GM18868 (cell line): ENCODE measurements around the gene DNMT3B.
"Not testable (repeated sequence)": the region's sequence is repeated elsewhere in the genome, so short reads cannot be mapped to it uniquely, and the experiment has no call there.

Experiments
- ATAC-seq: cut with Tn5 transposase; IDR thresholded peaks from one replicate; pipeline ENCODE4 v1.9.1; 2021; ENCODE audit warnings: mild to moderate bottlenecking, moderate library complexity; ENCODE audit not compliant: unreplicated experiment

DNMT3B gene

GRCh38 chr20:32789896-32790750, 27.9 kb downstream of the DNMT3B start:
- peak; percentile 58 for ATAC-seq

DNA sequence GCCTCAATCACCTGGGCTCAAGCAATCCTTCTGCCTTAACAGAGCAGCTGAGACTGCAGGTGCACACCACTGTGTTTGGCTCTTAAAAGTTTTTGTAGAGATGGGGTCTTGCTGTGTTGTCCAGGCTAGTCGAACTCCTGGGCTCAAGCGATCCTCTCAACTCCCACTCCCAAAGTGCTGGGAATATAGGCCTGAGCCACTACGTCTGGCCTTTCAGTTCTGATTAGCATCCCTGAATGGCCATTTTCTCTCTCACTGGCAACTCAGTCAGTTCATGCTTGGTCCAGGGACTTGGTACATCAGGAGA, 28.5 kb downstream of the DNMT3B start:
- no peak for ATAC-seq

GRCh38 chr20:32792316-32792715, 30.1 kb downstream of the DNMT3B start:
- peak; percentile 85 for ATAC-seq

- ATAC-seq = no peak
Measured at GRCh38 chr20:32792731-32793458, 30.7 kb downstream of the DNMT3B start.

DNA sequence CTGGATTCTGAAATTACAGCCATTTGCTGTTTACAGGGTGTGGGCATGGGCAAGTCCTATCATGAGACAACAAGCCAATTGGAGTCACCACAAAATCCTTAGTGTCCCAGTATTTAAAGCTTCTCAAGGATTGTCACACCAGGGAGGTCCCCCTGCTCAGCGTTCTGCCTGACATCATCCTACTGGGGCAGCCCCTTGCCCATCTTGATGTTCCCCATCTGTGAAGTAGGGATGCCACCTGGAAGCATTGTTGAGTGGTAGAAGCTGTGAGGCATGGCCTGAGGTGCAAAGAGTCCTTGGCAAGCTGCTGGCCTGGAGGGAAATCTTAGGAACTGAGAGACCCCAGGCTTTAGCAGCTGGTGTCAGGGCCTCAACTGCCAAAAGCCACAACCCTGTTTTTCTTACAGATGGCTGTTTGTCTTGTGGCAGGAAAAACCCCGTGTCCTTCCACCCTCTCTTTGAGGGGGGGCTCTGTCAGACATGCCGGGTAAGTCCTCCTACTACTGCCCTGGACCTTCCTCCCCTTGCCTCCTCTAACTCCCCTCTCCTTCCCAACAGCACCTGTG, 34.3 kb downstream of the DNMT3B start:
- no peak for ATAC-seq

DNA sequence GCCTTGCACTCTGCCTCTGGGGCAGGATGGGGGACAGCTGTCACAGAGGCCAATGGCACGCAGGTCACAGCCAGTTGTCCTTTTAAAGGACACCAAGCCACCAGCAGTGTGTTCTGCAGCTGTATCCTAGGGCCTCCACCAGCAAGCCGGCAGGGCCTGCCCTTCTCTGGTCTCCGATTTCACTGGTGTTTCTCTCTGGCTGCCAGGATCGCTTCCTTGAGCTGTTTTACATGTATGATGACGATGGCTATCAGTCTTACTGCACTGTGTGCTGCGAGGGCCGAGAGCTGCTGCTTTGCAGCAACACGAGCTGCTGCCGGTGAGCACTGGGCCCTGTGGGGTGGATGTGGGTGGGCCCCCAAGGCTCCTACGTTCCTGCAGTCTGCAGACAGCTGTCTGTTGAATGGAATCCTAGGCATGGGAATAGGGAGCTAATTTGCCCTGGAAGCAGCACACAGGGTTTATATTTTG, 34.8 kb downstream of the DNMT3B start:
- no peak for ATAC-seq

- not testable (repeated sequence) for ATAC-seq
Measured at GRCh38 chr20:32797571-32797970, 35.4 kb downstream of the DNMT3B start.

DNA sequence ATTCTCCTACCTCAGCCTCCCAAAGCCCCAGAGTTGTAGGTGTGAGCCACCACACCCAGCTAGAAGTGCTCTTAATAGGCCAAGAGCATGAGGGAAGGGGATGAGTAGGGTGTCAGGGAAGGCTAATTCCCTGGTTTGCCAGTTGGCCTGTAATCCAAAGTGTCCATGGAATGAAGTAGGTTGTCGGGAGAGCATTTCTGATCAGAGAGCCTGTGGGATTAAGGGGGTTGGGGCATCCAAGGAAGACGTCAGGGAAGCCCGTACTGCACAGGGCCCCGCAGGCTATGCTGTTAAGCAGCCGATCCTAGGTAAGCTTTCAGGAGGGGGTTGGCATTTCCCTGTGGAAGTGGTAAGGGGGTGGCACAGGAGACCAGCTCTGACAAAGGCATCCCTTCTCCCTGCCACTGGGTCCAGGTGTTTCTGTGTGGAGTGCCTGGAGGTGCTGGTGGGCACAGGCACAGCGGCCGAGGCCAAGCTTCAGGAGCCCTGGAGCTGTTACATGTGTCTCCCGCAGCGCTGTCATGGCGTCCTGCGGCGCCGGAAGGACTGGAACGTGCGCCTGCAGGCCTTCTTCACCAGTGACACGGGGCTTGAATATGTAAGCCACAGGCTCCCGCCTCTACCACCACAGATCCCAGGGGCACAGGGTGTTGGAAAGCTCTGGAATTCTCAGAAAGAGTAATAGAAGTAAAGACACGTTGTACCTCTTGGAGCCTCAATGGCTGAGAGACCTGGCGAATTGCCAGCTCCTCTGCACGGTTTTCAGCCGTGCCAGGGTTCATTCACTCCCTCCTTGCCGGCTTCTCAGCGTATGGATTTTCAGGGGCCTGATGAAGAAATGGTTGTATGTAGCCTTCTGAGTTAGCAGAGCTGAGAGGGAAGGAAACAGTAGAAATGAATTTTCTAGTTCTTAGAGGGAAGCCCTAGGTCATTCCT, 36.1 kb downstream of the DNMT3B start:
- no peak for ATAC-seq

- ATAC-seq = no peak
Measured at GRCh38 chr20:32803092-32803491, 40.9 kb downstream of the DNMT3B start.

DNA sequence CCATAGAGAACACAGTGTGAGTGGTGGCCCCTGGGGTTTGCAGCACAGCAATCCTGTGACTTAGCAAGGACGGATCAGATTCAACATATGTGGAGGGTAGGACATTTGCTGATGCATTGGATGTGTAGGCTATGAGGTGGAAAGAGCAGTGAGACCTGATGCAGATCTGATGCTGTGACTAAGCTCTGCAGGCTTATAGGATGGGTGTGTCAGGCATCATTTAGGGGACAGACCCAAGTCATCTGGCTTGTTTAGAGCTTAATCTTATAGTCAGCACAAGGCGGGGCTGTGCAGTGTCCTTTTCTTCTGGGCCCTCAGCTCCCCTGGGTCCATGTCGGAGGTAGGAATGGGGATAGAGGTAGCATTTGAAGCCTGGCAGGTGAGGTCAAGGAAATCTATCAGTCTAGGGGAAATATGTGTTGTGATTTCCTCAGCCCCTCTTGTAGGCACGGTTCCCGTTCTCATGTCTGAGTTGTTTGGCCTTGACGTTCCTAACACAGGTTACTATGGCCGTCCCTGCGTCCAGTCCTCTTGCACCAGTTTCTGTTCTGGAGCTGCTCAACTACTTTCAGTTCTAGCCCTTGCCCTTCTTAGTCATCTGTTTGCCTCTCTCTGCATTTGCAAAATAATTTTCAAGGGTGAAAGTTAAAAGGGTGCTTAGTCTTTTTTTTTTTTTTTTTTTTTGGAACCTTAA, 42.0 kb downstream of the DNMT3B start:
- ATAC-seq = no peak

DNA sequence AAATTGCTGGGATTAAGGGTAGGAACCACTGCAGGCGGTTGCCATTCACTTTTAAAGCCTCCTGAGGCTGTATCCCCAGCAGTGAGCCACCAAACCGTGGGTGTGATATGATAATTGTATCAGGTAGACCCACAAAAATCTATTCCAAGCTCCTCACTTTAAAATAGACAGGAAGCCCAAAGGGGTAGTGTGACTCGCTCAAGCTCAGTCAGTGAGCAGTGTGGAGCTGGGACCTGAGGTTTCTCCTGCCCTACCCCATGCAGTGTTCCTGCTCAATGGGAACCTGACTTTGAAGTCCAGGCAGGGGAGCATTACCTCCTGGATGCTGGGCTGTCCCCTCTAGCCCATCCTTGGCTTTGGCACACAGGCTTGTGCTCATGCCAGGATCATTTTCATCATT, 42.6 kb downstream of the DNMT3B start:
- ATAC-seq = no peak

GRCh38 chr20:32805721-32806120, 43.5 kb downstream of the DNMT3B start:
- ATAC-seq = no peak

- no peak for ATAC-seq
Measured at GRCh38 chr20:32806356-32806755, 44.2 kb downstream of the DNMT3B start.

DNA sequence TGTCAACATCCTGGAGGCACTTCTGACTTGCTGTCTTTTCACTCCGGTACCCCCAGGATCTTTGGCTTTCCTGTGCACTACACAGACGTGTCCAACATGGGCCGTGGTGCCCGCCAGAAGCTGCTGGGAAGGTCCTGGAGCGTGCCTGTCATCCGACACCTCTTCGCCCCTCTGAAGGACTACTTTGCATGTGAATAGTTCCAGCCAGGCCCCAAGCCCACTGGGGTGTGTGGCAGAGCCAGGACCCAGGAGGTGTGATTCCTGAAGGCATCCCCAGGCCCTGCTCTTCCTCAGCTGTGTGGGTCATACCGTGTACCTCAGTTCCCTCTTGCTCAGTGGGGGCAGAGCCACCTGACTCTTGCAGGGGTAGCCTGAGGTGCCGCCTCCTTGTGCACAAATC, 45.5 kb downstream of the DNMT3B start:
- ATAC-seq = no peak

DNA sequence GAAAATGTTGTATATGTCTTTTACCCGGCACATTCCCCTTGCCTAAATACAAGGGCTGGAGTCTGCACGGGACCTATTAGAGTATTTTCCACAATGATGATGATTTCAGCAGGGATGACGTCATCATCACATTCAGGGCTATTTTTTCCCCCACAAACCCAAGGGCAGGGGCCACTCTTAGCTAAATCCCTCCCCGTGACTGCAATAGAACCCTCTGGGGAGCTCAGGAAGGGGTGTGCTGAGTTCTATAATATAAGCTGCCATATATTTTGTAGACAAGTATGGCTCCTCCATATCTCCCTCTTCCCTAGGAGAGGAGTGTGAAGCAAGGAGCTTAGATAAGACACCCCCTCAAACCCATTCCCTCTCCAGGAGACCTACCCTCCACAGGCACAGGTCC, 46.3 kb downstream of the DNMT3B start:
- ATAC-seq = no peak

- ATAC-seq = no peak
Measured at GRCh38 chr20:32809907-32810306, 47.7 kb downstream of the DNMT3B start.

- ATAC-seq = no peak
Measured at GRCh38 chr20:32810941-32811340, 48.8 kb downstream of the DNMT3B start.

GRCh38 chr20:32811886-32812285, 49.7 kb downstream of the DNMT3B start:
- no peak for ATAC-seq

GRCh38 chr20:32819992-32820697, 58.0 kb downstream of the DNMT3B start:
- peak; percentile 52 for ATAC-seq
